Sigmoid colon (tissue), 4 donors: ENCODE data around the gene CLIC3.

Experiments
- CTCF ChIP-seq, 4 experiments: fragments of 450-650 bp in 3 of 4; fragments of 200-600 bp in 1 of 4; IDR thresholded peaks; one replicate each; pipeline ENCODE4 v1.5.1; 2016 to 2019; ENCODE audit warnings: antibody characterized with exemption in 4 of 4, mild to moderate bottlenecking in 3 of 4, moderate library complexity in 2 of 4
- EP300 ChIP-seq, 4 donors: sonication (generic); formaldehyde crosslinking; IDR thresholded peaks; one replicate each; pipeline ENCODE4 v1.6.1; 2017; ENCODE audit warnings: antibody characterized with exemption in 4 of 4
- POLR2A ChIP-seq, 2 donors: fragments of 450-650 bp; IDR thresholded peaks; one replicate each; pipeline ENCODE4 v1.6.1; 2016; ENCODE audit warnings: antibody characterized with exemption in 2 of 2, mild to moderate bottlenecking in 2 of 2, moderate library complexity in 2 of 2
- POLR2AphosphoS5 ChIP-seq, 4 donors: sonication (generic); formaldehyde crosslinking; IDR thresholded peaks; one replicate each; pipeline ENCODE4 v1.6.1; 2017; ENCODE audit warnings: antibody characterized with exemption in 4 of 4

GRCh38 chr9:136985853-136986252 is 10.5 kb downstream of the CLIC3 start:
- TF ChIP-seq CTCF (IDR thresholded peaks at IDR 0.05): no peak
- no peak for TF ChIP-seq POLR2A (IDR thresholded peaks at IDR 0.05)
- TF ChIP-seq EP300 (IDR thresholded peaks at IDR 0.05): no peak
- TF ChIP-seq POLR2AphosphoS5 (IDR thresholded peaks at IDR 0.05): no peak
